Adrenal gland (tissue), 12 donors: ENCODE results near the gene ARHGAP23. TPM values are rescaled to one million over a fixed set of nuclear protein-coding genes. Genes with fewer than 3 reads are reported as not detected.

Experiments
- DNase-seq, 7 donors: peaks; one replicate each; pipeline ENCODE4 v3.0.0-alpha.2; 2019 to 2020
- H3K27ac ChIP-seq, 5 donors: fragments of 200-600 bp; sonication (generic) in 4 of 5; 1 replicate in 3 of 5; 2 replicates in 2 of 5; pipeline versions ENCODE4 v1.5.1 to v1.8.0; 2016 to 2020; ENCODE audit warnings: mild to moderate bottlenecking in 1 of 5
- H3K27me3 ChIP-seq: fragments of 200-600 bp; 2 replicates; pipeline ENCODE4 v1.8.0; 2021
- H3K36me3 ChIP-seq, 2 donors: fragments of 200-600 bp; replicated peaks in 1 of 2; 1 replicate in 1 of 2; 2 replicates in 1 of 2; pipeline versions ENCODE4 v1.5.1 to v1.8.0; 2018 to 2022
- H3K4me1 ChIP-seq, 2 donors: fragments of 200-600 bp; replicated peaks in 1 of 2; 1 replicate in 1 of 2; 2 replicates in 1 of 2; pipeline versions ENCODE4 v1.5.1 to v1.8.0; 2018 to 2021
- H3K4me3 ChIP-seq, 4 donors: fragments of 200-600 bp; sonication (generic) in 3 of 4; one replicate each; pipeline ENCODE4 v1.5.1; 2016 to 2018
- H3K9me3 ChIP-seq, 3 donors: fragments of 200-600 bp; sonication (generic) in 1 of 3; replicated peaks in 1 of 3; 1 replicate in 2 of 3; 2 replicates in 1 of 3; pipeline versions ENCODE4 v1.5.1 to v1.8.0; 2016 to 2021
- CTCF ChIP-seq, 6 experiments: fragments of 450-650 bp in 4 of 6; fragments of 200-600 bp in 2 of 6; sonication (generic) in 1 of 6; IDR thresholded peaks; 1 replicate in 5 of 6; 2 replicates in 1 of 6; pipeline versions ENCODE4 v1.5.1 to v1.8.0; 2016 to 2021; ENCODE audit warnings: antibody characterized with exemption in 6 of 6, mild to moderate bottlenecking in 2 of 6, moderate library complexity in 1 of 6
- POLR2A ChIP-seq, 2 donors: fragments of 450-650 bp; IDR thresholded peaks; one replicate each; pipeline ENCODE4 v1.6.1; 2017; ENCODE audit warnings: antibody characterized with exemption in 2 of 2, mild to moderate bottlenecking in 2 of 2, moderate library complexity in 1 of 2
- WGBS, 4 donors: extraction: QIAGEN DNeasy Blood & Tissue Kit in 2 of 4; methylation state at CpG; one replicate each; pipeline versions ENCODE4 v1.1.5 to v1.1.7; 2013 to 2017; 5-methylcytosine and 5-hydroxymethylcytosine counted together
- intact Hi-C, 2 donors: fragments of 100-400 bp; cut with DNase I; formaldehyde crosslinking; loops; one replicate each; pipeline versions ENCODE4 v1.14.1 to v1.15.0; 2022 to 2023
- polyA plus RNA-seq, 3 donors: library from polyadenylated mRNA; stranded (reverse); fragments of 200-250 nt in 2 of 3; fragments of 350-450 nt in 1 of 3; fragmentation: Illumina TruSeq in 1 of 3; extraction: RNeasy Lipid Tissue Mini Kit (QIAGEN cat#74804) in 1 of 3; gene quantifications; one replicate each; pipeline ENCODE4 v1.2.3, GENCODE V29; 2013 to 2014
- total RNA-seq, 9 donors: library from RNA; depleted of rRNA in 4 of 9; stranded (reverse); fragments of >200 nt in 4 of 9; fragments of 120-200 nt in 1 of 9; fragmentation: NEBNext Ultra II Directional in 1 of 9; extraction: Animal tissue kit (Norgen Biotek cat#: 25700) in 1 of 9; gene quantifications; one replicate each; pipeline versions ENCODE4 v1.1.0 to v1.2.4, GENCODE V29; 2013 to 2023
- donor health status: healthy with polysubstance abuse.
- donor health status: Bipolar disorder and iron deficiency.
- donor health status: DM: yes; HTN: yes; CAD: no.
- donor health status: DM: no; HTN: no; CAD: no.
- donor health status: DM: no; HTN: no; CAD: no.
- donor health status: DM: yes; HTN: yes; CAD: no.

Gene ARHGAP23
- total and polyA plus RNA-seq, 12 donors: 4.4 to 71.9 (median 26.4) TPM

- Histone ChIP-seq H3K27ac (no peak overlapping the region), H3K27me3 (no peaks in the 10 kb centered on the region)
Measured at GRCh38 chr17:38544175-38544838, 116.0 kb downstream of the ARHGAP23 start.

GRCh38 chr17:38544839-38545209 lies 116.6 kb downstream of the ARHGAP23 start:
- H3K4me1 ChIP-seq: no peaks in the 10 kb centered on the region
- H3K4me3 ChIP-seq: no peak overlapping the region

More at GRCh38 chr17:38544175-38544838, 116.0 kb downstream of the ARHGAP23 start:
- Histone ChIP-seq H3K4me1 (no peaks in the 10 kb centered on the region), H3K9me3 (no peaks in the 10 kb centered on the region), H3K36me3 (no peaks in the 10 kb centered on the region), H3K4me3 (no peak overlapping the region)
- 86 to 89% (median 88%) methylated on average over 8 to 10 of the region's 10 CpGs for WGBS, 4 donors
- no peak for TF ChIP-seq CTCF (IDR thresholded peaks at IDR 0.05)
- TF ChIP-seq POLR2A (IDR thresholded peaks at IDR 0.05): no peak
- intact Hi-C loops: no loop called here
- no peak for DNase-seq

GRCh38 chr17:38545531-38546225 lies 117.4 kb downstream of the ARHGAP23 start:
- no peaks in the 10 kb centered on the region for H3K4me1 ChIP-seq
- no peaks in the 10 kb centered on the region for H3K9me3 ChIP-seq
- DNase-seq: no peak
- no peak overlapping the region for H3K4me3 ChIP-seq
- H3K36me3 ChIP-seq: no peaks in the 10 kb centered on the region
- H3K27ac ChIP-seq: no peak overlapping the region
- intact Hi-C loops: no loop called here
- WGBS, 4 donors: 81 to 89% (median 87%) methylated on average over 7 to 12 of the region's 12 CpGs
- no peak for TF ChIP-seq POLR2A (IDR thresholded peaks at IDR 0.05)
- no peak for TF ChIP-seq CTCF (IDR thresholded peaks at IDR 0.05)
- no peaks in the 10 kb centered on the region for H3K27me3 ChIP-seq

More at GRCh38 chr17:38544839-38545209, 116.6 kb downstream of the ARHGAP23 start:
- intact Hi-C loops: no loop called here
- no peak for DNase-seq
- Histone ChIP-seq H3K27ac (no peak overlapping the region), H3K9me3 (no peaks in the 10 kb centered on the region), H3K27me3 (no peaks in the 10 kb centered on the region), H3K36me3 (no peaks in the 10 kb centered on the region)
- WGBS, 4 donors: 79 to 84% (median 82%) methylated on average over 7 of the region's 7 CpGs
- TF ChIP-seq POLR2A (IDR thresholded peaks at IDR 0.05) (no peak), CTCF (IDR thresholded peaks at IDR 0.05) (no peak)

GRCh38 chr17:38546396-38546795 lies 118.1 kb downstream of the ARHGAP23 start:
- H3K27me3 ChIP-seq: no peaks in the 10 kb centered on the region
- intact Hi-C loops: no loop called here

More at GRCh38 chr17:38546396-38546795, 118.1 kb downstream of the ARHGAP23 start:
- H3K27ac ChIP-seq: no peak overlapping the region
- DNase-seq: no peak
- H3K4me1 ChIP-seq: peaks cover 0 to 5% of the 10 kb centered on the region in 2 donors
- H3K9me3 ChIP-seq: no peaks in the 10 kb centered on the region
- no peak overlapping the region for H3K4me3 ChIP-seq
- TF ChIP-seq CTCF (IDR thresholded peaks at IDR 0.05) (no peak), POLR2A (IDR thresholded peaks at IDR 0.05) (no peak)
- H3K36me3 ChIP-seq: no peaks in the 10 kb centered on the region
- WGBS, 4 donors: 40 to 85% (median 80%) methylated on average over 1 to 11 of the region's 11 CpGs
